SK-N-SH treated with all-trans-retinoic acid at 6 μM for 48 hours (cell line): ENCODE data around the gene FAM50A.

Experiments used
- ATAC-seq: fragments of 200-7000 bp; cut with Tn5 transposase; 3 replicates; pipeline ENCODE4 v1.9.1; 2020; ENCODE audit warnings: mild to moderate bottlenecking, moderate library complexity
- ARNTL ChIP-seq: fragments of 450-650 bp; formaldehyde crosslinking; IDR thresholded peaks from 2 replicates; pipeline ENCODE4 v1.5.0; 2020; ENCODE audit warnings: low read depth, mild to moderate bottlenecking, moderate library complexity, borderline replicate concordance
- BACH2 ChIP-seq: fragments of 250-450 bp; sonication (Bioruptor Pico); IDR thresholded peaks from 2 replicates; pipeline ENCODE4 v1.9.0; 2021; ENCODE audit warnings: mild to moderate bottlenecking, borderline replicate concordance
- CSDC2 ChIP-seq: fragments of 250-450 bp; sonication (Bioruptor Pico); IDR thresholded peaks from 2 replicates; pipeline ENCODE4 v1.5.0; 2020; ENCODE audit warnings: mild to moderate bottlenecking, moderate library complexity
- ESRRG ChIP-seq: fragments of 250-450 bp; sonication (Bioruptor Pico); IDR thresholded peaks from 2 replicates; pipeline ENCODE4 v1.6.1; 2021; ENCODE audit warnings: mild to moderate bottlenecking
- OSR1 ChIP-seq: fragments of 250-450 bp; sonication (Bioruptor Pico); IDR thresholded peaks from 2 replicates; pipeline ENCODE4 v1.8.0; 2022; ENCODE audit warnings: moderate library complexity, mild to moderate bottlenecking, inconsistent platforms
- PPARA ChIP-seq: fragments of 250-450 bp; sonication (Bioruptor Pico); IDR thresholded peaks from 2 replicates; pipeline ENCODE4 v1.5.0; 2020; ENCODE audit warnings: mild to moderate bottlenecking, borderline replicate concordance
- RARB ChIP-seq: fragments of 250-450 bp; sonication (Bioruptor Pico); IDR thresholded peaks from 2 replicates; pipeline ENCODE4 v1.8.0; 2021; ENCODE audit warnings: mild to moderate bottlenecking, moderate library complexity
- SNAI2 ChIP-seq: fragments of 250-450 bp; sonication (Bioruptor Pico); IDR thresholded peaks from 2 replicates; pipeline ENCODE4 v1.5.0; 2020; ENCODE audit warnings: mild to moderate bottlenecking, moderate library complexity
- TCF4 ChIP-seq: fragments of 250-450 bp; sonication (Bioruptor Pico); IDR thresholded peaks from 2 replicates; pipeline ENCODE4 v1.8.0; 2021; ENCODE audit warnings: mild to moderate bottlenecking, moderate library complexity, borderline replicate concordance
- TOX ChIP-seq: fragments of 250-450 bp; sonication (Bioruptor Pico); IDR thresholded peaks from 2 replicates; pipeline ENCODE4 v1.8.0; 2021; ENCODE audit warnings: mild to moderate bottlenecking, moderate library complexity, borderline replicate concordance
- ZC3H10 ChIP-seq: fragments of 250-450 bp; sonication (Bioruptor Pico); IDR thresholded peaks from 2 replicates; pipeline ENCODE4 v1.5.1; 2021; ENCODE audit warnings: mild to moderate bottlenecking, moderate library complexity
- ZFP3 ChIP-seq: fragments of 250-450 bp; sonication (Bioruptor Pico); IDR thresholded peaks from 2 replicates; pipeline ENCODE4 v1.5.0; 2020; ENCODE audit warnings: mild to moderate bottlenecking, moderate library complexity
- ZNF8 ChIP-seq: fragments of 450-650 bp; formaldehyde crosslinking; IDR thresholded peaks from 2 replicates; pipeline ENCODE4 v1.5.0; 2020; ENCODE audit warnings: mild to moderate bottlenecking, moderate library complexity
- TF ChIP-seq, protein P1 (sequence below): fragments of 250-450 bp; sonication (Bioruptor Pico); IDR thresholded peaks from 2 replicates; pipeline ENCODE4 v1.8.0; 2021; ENCODE audit warnings: low read depth, mild to moderate bottlenecking, moderate library complexity, borderline replicate concordance
- TF ChIP-seq, protein P2 (sequence below): fragments of 250-450 bp; sonication (Bioruptor Pico); IDR thresholded peaks from 2 replicates; pipeline ENCODE4 v1.5.1; 2020; ENCODE audit warnings: low read depth, mild to moderate bottlenecking, moderate library complexity
- TF ChIP-seq, protein P3 (sequence below): fragments of 250-450 bp; sonication (Bioruptor Pico); IDR thresholded peaks from 2 replicates; pipeline ENCODE4 v1.5.1; 2021; ENCODE audit warnings: mild to moderate bottlenecking, moderate library complexity
- TF ChIP-seq, protein P4 (sequence below): fragments of 250-450 bp; sonication (Bioruptor Pico); IDR thresholded peaks from 2 replicates; pipeline ENCODE4 v1.8.0; 2020; ENCODE audit warnings: mild to moderate bottlenecking, moderate library complexity, borderline replicate concordance
- TF ChIP-seq, protein P5 (sequence below): fragments of 250-450 bp; sonication (Bioruptor Pico); IDR thresholded peaks from 2 replicates; pipeline ENCODE4 v1.5.0; 2020; ENCODE audit warnings: mild to moderate bottlenecking, moderate library complexity

FAM50A gene

DNA sequence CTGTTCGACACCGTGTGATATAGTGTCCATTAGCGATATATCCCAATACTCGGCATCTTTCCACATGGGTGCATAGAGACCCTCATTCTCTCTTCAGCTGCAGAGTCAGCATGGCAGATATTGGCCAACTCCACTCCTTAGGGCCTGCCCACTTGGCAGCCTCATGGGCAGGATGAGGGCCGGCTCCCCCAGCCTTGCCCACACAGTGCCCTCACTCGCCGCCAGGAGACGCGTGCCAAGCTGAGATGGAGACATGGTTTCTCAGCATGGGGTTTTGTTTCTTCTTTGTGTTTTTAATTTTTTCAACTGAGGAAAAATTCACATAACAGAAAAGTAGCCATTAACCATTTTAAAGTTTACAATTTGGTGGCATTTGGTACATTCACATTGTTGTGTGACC lies 8.9 kb downstream of the FAM50A start (continued):
- TF ChIP-seq, protein P1, sequence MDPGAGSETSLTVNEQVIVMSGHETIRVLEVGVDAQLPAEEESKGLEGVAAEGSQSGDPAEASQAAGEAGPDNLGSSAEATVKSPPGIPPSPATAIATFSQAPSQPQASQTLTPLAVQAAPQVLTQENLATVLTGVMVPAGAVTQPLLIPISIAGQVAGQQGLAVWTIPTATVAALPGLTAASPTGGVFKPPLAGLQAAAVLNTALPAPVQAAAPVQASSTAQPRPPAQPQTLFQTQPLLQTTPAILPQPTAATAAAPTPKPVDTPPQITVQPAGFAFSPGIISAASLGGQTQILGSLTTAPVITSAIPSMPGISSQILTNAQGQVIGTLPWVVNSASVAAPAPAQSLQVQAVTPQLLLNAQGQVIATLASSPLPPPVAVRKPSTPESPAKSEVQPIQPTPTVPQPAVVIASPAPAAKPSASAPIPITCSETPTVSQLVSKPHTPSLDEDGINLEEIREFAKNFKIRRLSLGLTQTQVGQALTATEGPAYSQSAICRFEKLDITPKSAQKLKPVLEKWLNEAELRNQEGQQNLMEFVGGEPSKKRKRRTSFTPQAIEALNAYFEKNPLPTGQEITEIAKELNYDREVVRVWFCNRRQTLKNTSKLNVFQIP (CRISPR knock-in tag) = no peak
- TF ChIP-seq, all 23 proteins: peak for 0

DNA sequence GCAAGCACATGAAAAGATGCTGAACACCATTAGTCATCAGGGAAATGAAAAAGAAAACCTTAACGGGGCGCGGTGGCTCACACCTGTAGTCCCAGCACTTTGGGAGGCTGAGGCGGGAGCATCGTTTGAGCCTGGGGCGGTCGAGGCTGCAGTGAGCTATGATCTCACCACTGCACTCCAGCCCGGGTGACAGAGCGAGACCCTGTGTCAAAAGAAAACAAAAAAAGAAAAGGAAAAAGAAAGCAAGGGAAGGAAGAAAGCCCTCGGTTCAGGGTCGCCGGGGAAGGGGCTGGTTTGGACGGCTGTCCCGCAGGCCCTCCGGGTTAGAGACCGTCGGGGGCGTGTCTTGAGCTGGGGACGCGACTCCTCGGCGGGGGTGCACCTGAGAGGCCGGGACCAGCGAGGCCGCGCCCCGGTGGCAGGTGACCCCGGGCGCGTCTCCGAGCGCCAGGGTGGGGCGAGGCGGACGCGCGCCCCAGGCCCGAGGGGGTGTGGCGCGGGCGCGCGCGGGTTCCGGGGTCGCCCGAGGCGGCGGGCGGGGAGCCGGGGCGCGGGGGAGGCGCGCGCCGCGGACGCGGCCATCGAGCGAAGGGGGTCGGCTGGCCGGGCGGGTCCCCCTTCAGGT lies 13.7 kb downstream of the FAM50A start:
- no peak; the same call in 2 of the 3 replicates for ATAC-seq

DNA sequence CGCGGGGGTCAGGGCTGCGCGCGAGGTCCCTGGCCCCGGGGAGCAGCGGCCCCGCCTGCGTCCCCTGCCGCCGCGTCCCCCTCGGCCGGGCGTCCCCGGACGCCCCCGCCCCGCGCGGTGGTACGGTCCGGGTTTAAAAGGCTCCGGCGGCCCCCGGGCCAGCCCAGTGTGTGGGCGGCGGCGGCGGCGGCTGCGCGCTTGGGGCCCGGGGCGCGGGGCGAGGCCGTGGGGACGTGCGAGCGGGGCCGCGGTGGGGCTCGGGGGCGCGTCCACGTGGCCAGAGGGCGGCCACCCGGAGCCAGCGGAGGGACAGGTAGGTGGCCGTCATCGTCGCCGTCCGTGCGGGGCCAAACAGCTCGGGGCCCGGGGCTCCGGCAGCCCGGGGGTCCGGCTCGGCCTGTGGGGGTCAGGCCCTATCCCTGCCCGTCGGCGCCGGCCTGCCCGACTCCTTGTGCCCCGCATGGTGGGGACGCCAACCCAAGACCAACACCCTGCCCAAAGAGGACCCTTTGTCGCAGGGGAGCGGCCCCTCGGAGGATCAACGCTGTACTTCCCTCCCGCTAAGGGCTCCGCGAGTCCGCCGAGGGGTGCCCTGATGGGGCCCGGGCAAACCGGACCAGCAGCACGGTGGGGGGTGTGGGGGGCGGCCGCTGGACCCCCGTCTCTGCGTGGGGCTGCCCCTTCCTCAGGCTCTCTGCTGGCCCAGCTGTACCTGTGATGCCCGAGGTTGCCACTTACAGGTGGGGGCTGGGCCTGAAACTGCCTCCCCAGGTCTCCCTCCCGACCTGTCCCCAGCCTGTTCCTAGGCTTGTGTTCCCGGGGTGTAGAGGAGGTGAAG lies 14.4 kb downstream of the FAM50A start, which contains the start of gene PLXNA3:
Gene PLXNA3, plus strand, starts transcription at position 166 of the 838 bp plus-strand sequence. CDS start 1,903 bp downstream, outside the sequence.
- TF ChIP-seq ZFP3 (CRISPR knock-in tag) (no peak), CSDC2 (CRISPR knock-in tag) (no peak), OSR1 (CRISPR knock-in tag) (no peak), RARB (CRISPR knock-in tag) (no peak), ZC3H10 (no peak)
- TF ChIP-seq, protein P2, sequence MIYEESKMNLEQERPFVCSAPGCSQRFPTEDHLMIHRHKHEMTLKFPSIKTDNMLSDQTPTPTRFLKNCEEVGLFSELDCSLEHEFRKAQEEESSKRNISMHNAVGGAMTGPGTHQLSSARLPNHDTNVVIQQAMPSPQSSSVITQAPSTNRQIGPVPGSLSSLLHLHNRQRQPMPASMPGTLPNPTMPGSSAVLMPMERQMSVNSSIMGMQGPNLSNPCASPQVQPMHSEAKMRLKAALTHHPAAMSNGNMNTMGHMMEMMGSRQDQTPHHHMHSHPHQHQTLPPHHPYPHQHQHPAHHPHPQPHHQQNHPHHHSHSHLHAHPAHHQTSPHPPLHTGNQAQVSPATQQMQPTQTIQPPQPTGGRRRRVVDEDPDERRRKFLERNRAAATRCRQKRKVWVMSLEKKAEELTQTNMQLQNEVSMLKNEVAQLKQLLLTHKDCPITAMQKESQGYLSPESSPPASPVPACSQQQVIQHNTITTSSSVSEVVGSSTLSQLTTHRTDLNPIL (CRISPR knock-in tag) = no peak
- TF ChIP-seq, protein P3, sequence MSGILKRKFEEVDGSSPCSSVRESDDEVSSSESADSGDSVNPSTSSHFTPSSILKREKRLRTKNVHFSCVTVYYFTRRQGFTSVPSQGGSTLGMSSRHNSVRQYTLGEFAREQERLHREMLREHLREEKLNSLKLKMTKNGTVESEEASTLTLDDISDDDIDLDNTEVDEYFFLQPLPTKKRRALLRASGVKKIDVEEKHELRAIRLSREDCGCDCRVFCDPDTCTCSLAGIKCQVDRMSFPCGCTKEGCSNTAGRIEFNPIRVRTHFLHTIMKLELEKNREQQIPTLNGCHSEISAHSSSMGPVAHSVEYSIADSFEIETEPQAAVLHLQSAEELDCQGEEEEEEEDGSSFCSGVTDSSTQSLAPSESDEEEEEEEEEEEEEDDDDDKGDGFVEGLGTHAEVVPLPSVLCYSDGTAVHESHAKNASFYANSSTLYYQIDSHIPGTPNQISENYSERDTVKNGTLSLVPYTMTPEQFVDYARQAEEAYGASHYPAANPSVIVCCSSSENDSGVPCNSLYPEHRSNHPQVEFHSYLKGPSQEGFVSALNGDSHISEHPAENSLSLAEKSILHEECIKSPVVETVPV (CRISPR knock-in tag) = no peak
- peak; percentile 42 for ATAC-seq

More for the DNA sequence above, 13.7 kb downstream of the FAM50A start:
- TF ChIP-seq, protein P1 (CRISPR knock-in tag) = no peak
- TF ChIP-seq ZNF8 (CRISPR knock-in tag) (no peak), ARNTL (CRISPR knock-in tag) (no peak), RARB (CRISPR knock-in tag) (no peak), TCF4 (no peak), ESRRG (CRISPR knock-in tag) (no peak), ZC3H10 (no peak), PPARA (CRISPR knock-in tag) (no peak), SNAI2 (no peak), ZFP3 (CRISPR knock-in tag) (no peak), TOX (CRISPR knock-in tag) (no peak), BACH2 (CRISPR knock-in tag) (no peak)
- TF ChIP-seq, protein P4, sequence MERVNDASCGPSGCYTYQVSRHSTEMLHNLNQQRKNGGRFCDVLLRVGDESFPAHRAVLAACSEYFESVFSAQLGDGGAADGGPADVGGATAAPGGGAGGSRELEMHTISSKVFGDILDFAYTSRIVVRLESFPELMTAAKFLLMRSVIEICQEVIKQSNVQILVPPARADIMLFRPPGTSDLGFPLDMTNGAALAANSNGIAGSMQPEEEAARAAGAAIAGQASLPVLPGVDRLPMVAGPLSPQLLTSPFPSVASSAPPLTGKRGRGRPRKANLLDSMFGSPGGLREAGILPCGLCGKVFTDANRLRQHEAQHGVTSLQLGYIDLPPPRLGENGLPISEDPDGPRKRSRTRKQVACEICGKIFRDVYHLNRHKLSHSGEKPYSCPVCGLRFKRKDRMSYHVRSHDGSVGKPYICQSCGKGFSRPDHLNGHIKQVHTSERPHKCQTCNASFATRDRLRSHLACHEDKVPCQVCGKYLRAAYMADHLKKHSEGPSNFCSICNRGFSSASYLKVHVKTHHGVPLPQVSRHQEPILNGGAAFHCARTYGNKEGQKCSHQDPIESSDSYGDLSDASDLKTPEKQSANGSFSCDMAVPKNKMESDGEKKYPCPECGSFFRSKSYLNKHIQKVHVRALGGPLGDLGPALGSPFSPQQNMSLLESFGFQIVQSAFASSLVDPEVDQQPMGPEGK (CRISPR knock-in tag) = no peak
- TF ChIP-seq, protein P2 (CRISPR knock-in tag) = no peak
- TF ChIP-seq, protein P5, sequence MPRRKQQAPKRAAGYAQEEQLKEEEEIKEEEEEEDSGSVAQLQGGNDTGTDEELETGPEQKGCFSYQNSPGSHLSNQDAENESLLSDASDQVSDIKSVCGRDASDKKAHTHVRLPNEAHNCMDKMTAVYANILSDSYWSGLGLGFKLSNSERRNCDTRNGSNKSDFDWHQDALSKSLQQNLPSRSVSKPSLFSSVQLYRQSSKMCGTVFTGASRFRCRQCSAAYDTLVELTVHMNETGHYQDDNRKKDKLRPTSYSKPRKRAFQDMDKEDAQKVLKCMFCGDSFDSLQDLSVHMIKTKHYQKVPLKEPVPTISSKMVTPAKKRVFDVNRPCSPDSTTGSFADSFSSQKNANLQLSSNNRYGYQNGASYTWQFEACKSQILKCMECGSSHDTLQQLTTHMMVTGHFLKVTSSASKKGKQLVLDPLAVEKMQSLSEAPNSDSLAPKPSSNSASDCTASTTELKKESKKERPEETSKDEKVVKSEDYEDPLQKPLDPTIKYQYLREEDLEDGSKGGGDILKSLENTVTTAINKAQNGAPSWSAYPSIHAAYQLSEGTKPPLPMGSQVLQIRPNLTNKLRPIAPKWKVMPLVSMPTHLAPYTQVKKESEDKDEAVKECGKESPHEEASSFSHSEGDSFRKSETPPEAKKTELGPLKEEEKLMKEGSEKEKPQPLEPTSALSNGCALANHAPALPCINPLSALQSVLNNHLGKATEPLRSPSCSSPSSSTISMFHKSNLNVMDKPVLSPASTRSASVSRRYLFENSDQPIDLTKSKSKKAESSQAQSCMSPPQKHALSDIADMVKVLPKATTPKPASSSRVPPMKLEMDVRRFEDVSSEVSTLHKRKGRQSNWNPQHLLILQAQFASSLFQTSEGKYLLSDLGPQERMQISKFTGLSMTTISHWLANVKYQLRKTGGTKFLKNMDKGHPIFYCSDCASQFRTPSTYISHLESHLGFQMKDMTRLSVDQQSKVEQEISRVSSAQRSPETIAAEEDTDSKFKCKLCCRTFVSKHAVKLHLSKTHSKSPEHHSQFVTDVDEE (CRISPR knock-in tag) = no peak
- TF ChIP-seq, protein P3 (CRISPR knock-in tag) = no peak
